ENCODE measurements around the gene IRF2BP2. TPM values are rescaled to one million over a fixed set of nuclear protein-coding genes. Genes with fewer than 3 reads are reported as not detected.

The IRF2BP2 gene
- total RNA-seq, 2 donors from 2014 or later, result 238 to 283 TPM

DNA sequence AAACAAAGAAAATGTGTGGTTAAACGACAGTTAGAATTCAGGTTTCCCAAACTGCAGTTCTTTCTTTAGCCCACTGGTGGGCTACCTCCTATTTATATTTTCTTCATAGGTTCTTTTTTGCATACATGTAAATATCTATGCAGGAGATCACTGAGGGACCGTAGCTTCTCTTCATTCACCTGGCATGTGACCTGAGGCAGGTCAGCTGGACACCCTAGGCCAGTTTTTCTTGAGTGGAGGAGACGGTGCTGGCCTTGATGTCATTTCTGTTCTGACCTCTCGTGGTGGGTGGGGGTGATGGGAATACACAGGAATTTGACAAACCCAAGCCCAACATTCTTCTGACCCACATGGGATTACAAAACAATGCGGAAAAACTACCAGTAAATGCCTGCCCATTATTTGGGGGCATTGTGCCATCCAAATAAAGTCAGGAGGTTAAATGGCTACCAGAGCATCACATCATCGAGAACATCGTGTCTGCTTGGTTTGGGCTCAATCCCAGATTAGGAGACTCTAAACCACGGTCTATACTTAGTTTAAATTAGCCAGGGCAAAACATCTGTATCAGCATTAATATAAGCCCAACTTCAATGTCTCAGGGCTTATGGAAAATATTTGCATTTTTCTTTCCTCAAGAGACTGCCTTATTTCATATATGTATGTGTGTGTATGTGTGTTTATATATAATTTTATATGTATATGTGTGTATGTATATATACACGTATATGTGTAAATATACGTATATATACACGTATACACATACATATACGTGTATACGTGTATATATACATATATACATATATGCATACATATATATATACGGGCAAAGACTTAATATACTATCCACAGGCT, 7.4 kb upstream of the IRF2BP2 start:
- no peak for ATAC-seq (replicated peaks in 1 of 2)
- no peaks in the 10 kb centered on the region for H3K27me3 Mint-ChIP-seq (ENCODE audit: low read depth)
- no peak overlapping the region for H3K4me3 Mint-ChIP-seq
- no peaks in the 10 kb centered on the region for H3K9me3 Mint-ChIP-seq
- peaks cover 29% of the 10 kb centered on the region for H3K4me1 Mint-ChIP-seq (ENCODE audit: low read depth)
- H3K36me3 Mint-ChIP-seq (ENCODE audit: insufficient read depth in 2 of 2), result no peaks in the 10 kb centered on the region
- no peak overlapping the region for H3K27ac Mint-ChIP-seq
- no peak for DNase-seq

DNA sequence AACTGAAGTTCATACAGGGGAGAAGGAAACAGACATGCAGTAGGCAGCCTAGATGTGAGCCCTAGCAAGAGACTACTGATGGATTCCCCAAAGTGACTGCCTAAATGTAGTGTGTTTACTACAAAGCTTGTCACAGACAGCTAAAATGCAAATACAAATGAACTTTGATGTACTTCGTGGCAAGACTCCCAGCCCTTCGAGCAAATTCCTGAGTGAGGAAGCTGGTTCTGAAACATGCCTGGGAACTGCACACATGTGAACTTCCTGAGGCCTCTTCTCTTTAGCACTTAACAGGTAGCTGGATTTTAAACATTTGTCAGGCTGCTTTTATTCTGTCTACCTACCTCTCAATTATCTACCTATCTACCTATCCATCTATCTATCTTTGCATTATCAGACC, 6.7 kb upstream of the IRF2BP2 start:
- no peaks in the 10 kb centered on the region for H3K27me3 Mint-ChIP-seq (ENCODE audit: low read depth)
- DNase-seq, result no peak
- H3K4me1 Mint-ChIP-seq (ENCODE audit: low read depth), result peaks cover 36% of the 10 kb centered on the region
- H3K9me3 Mint-ChIP-seq, result no peaks in the 10 kb centered on the region
- H3K4me3 Mint-ChIP-seq, result no peak overlapping the region
- H3K36me3 Mint-ChIP-seq (ENCODE audit: insufficient read depth in 2 of 2), result no peaks in the 10 kb centered on the region
- no peak overlapping the region for H3K27ac Mint-ChIP-seq
- ATAC-seq (replicated peaks in 1 of 2), result no peak

GRCh38 chr1:234614081-234614489, 4.1 kb upstream of the IRF2BP2 start:
- H3K27ac Mint-ChIP-seq, result peak overlapping the region; percentile 75
- H3K9me3 Mint-ChIP-seq, result no peaks in the 10 kb centered on the region
- H3K36me3 Mint-ChIP-seq (ENCODE audit: insufficient read depth in 2 of 2), result peaks cover 1 to 3% of the 10 kb centered on the region in 2 donors
- peaks cover 40% of the 10 kb centered on the region for H3K4me1 Mint-ChIP-seq (ENCODE audit: low read depth)
- ATAC-seq (replicated peaks in 1 of 2) (no peak), DNase-seq (no peak)
- H3K4me3 Mint-ChIP-seq, result peak overlapping the region in 1 of 2 donors; percentile 71
- no peaks in the 10 kb centered on the region for H3K27me3 Mint-ChIP-seq (ENCODE audit: low read depth)

GRCh38 chr1:234613128-234613875, 3.3 kb upstream of the IRF2BP2 start:
- ATAC-seq (replicated peaks in 1 of 2) (no peak), DNase-seq (no peak)
- no peaks in the 10 kb centered on the region for H3K9me3 Mint-ChIP-seq
- H3K27ac Mint-ChIP-seq, result peak overlapping the region; percentile 99
- H3K36me3 Mint-ChIP-seq (ENCODE audit: insufficient read depth in 2 of 2), result peaks cover 2 to 3% of the 10 kb centered on the region in 2 donors
- H3K4me1 Mint-ChIP-seq (ENCODE audit: low read depth), result peaks cover 39% of the 10 kb centered on the region
- no peaks in the 10 kb centered on the region for H3K27me3 Mint-ChIP-seq (ENCODE audit: low read depth)
- H3K4me3 Mint-ChIP-seq, result peak overlapping the region; percentile 85 to 98

DNA sequence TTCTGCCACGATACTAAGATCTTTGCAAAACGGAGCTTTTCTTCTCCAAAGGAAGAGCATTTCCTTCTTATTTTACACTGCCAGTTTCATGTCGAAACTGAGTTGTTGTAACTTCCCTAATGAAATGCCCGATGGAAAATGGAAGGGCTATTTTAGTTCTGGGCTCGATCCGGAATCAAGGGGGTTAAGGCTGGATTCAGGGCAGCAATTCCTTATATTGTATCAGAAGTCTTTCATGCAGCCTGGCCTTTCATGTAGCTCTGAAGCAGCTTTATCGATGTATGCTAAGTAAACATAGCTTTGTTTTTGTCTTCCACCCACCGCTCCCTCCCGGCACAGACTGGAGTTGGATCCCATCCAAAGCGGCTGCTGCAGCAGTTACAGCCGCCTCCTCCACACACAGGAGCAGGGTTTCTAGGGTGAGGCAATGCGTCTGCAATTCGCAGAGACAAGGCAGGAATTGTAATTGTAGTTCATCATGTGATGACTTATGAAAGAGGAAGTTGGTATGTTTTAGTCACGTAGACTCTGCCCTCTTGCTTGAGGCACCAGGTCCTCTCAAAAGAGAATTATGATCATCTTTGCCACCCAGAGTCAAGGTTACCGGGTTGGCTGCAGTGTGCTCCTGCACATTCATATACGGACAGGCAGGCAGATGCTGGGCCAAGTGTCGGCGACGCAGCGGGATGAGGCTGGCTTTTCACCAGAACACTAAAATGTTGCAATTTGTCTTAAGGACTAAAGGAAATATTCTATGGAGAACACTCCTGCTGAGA, 2.6 kb upstream of the IRF2BP2 start:
- peaks cover 7 to 10% of the 10 kb centered on the region in 2 donors for H3K36me3 Mint-ChIP-seq (ENCODE audit: insufficient read depth in 2 of 2)
- H3K27ac Mint-ChIP-seq, result peak overlapping the region; percentile 99
- peak overlapping the region; percentile 85 to 98 for H3K4me3 Mint-ChIP-seq
- no peaks in the 10 kb centered on the region for H3K27me3 Mint-ChIP-seq (ENCODE audit: low read depth)
- peaks cover 39% of the 10 kb centered on the region for H3K4me1 Mint-ChIP-seq (ENCODE audit: low read depth)
- H3K9me3 Mint-ChIP-seq, result no peaks in the 10 kb centered on the region
- ATAC-seq (replicated peaks in 1 of 2) (peak; percentile 40 to 45), DNase-seq (peak; percentile 84 to 88)

DNA sequence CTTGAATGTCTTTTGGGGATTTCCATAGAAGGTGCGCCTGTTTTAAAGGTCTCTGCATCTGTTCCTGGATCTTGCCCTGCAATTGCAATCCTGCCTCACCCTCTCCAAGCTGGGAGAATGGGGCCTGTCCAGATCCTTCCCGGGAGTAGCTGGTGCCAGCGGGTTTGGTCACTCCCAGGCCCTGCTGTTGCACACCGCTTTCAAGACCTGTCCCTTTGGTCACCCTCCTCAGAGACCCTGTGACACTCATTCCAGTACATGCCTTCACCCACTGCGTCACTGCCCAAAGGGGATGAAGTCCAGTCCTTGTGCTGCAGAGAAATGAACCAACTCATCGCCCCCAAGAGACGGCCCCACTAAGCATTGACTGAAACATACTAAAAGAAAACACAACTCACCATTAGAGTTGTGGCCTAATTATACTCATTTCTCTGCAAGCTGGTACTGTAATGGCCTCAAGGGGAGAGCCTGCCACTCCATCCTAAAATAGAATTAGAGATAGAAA, 1.9 kb upstream of the IRF2BP2 start:
- DNase-seq, result peak in 1 of 2 donors; percentile 62
- H3K4me1 Mint-ChIP-seq (ENCODE audit: low read depth), result peaks cover 38% of the 10 kb centered on the region
- peaks cover 13 to 16% of the 10 kb centered on the region in 2 donors for H3K36me3 Mint-ChIP-seq (ENCODE audit: insufficient read depth in 2 of 2)
- ATAC-seq (replicated peaks in 1 of 2), result no peak
- peak overlapping the region; percentile 85 to 98 for H3K4me3 Mint-ChIP-seq
- H3K9me3 Mint-ChIP-seq, result no peaks in the 10 kb centered on the region
- peak overlapping the region; percentile 99 for H3K27ac Mint-ChIP-seq
- no peaks in the 10 kb centered on the region for H3K27me3 Mint-ChIP-seq (ENCODE audit: low read depth)

- H3K27ac Mint-ChIP-seq, result peak overlapping the region; percentile 99
- H3K4me3 Mint-ChIP-seq, result peak overlapping the region; percentile 85 to 98
- peaks cover 17 to 22% of the 10 kb centered on the region in 2 donors for H3K36me3 Mint-ChIP-seq (ENCODE audit: insufficient read depth in 2 of 2)
- H3K4me1 Mint-ChIP-seq (ENCODE audit: low read depth), result peaks cover 35% of the 10 kb centered on the region
- DNase-seq (no peak), ATAC-seq (replicated peaks in 1 of 2) (peak; percentile 49 to 59)
- H3K27me3 Mint-ChIP-seq (ENCODE audit: low read depth), result no peaks in the 10 kb centered on the region
- no peaks in the 10 kb centered on the region for H3K9me3 Mint-ChIP-seq
Measured at GRCh38 chr1:234611225-234611846, 1.4 kb upstream of the IRF2BP2 start.

DNA sequence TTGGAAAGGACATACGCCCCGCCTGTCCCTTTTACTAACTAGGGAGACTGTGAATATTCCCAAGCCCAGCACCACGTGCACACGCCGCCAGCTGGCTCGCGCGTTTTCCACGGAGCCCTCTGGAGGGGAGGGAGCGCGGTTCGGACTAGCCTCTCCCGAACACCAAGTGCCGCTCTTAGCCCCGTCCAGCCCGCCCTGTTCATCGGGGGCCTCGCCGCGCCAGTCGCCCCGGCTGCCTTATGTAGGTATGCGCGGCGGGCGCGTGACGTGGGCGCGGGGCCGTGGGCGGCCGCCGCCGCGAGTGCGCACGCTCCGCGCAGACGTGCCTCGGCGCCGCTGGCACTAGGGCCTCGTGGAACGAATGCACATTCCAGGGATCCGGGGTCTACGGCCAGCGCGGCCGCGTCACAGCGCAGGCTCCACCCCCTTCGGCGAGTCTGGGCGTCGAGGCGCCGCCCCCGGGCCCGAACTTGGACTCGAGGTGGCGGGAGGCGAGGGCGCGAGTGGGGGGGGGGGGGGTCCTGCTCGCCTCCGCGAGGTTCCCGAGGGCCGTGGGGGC, 767 bp upstream of the IRF2BP2 start:
- Mint-ChIP-seq H3K27ac (peak overlapping the region; percentile 97), H3K27me3 (ENCODE audit: low read depth) (no peaks in the 10 kb centered on the region), H3K9me3 (no peaks in the 10 kb centered on the region), H3K4me1 (ENCODE audit: low read depth) (peaks cover 35% of the 10 kb centered on the region), H3K4me3 (peak overlapping the region; percentile 85 to 93), H3K36me3 (ENCODE audit: insufficient read depth in 2 of 2) (peaks cover 23 to 28% of the 10 kb centered on the region in 2 donors)
- ATAC-seq (replicated peaks in 1 of 2) (peak; percentile 53 to 55), DNase-seq (peak; percentile 94 to 95)

GRCh38 chr1:234609691-234610042, 311 bp downstream of the IRF2BP2 start:
- peaks cover 29 to 37% of the 10 kb centered on the region in 2 donors for H3K36me3 Mint-ChIP-seq (ENCODE audit: insufficient read depth in 2 of 2)
- DNase-seq (peak in 1 of 2 donors; percentile 44), ATAC-seq (replicated peaks in 1 of 2) (no peak)
- H3K27ac Mint-ChIP-seq, result no peak overlapping the region
- peak overlapping the region; percentile 85 to 93 for H3K4me3 Mint-ChIP-seq
- H3K9me3 Mint-ChIP-seq, result no peaks in the 10 kb centered on the region
- no peaks in the 10 kb centered on the region for H3K27me3 Mint-ChIP-seq (ENCODE audit: low read depth)
- H3K4me1 Mint-ChIP-seq (ENCODE audit: low read depth), result peaks cover 40% of the 10 kb centered on the region

- peaks cover 30 to 42% of the 10 kb centered on the region in 2 donors for H3K36me3 Mint-ChIP-seq (ENCODE audit: insufficient read depth in 2 of 2)
Measured at GRCh38 chr1:234608911-234609690, 877 bp downstream of the IRF2BP2 start.

GRCh38 chr1:234608025-234608910, 1.7 kb downstream of the IRF2BP2 start:
- no peaks in the 10 kb centered on the region for H3K27me3 Mint-ChIP-seq (ENCODE audit: low read depth)
- no peaks in the 10 kb centered on the region for H3K9me3 Mint-ChIP-seq
- DNase-seq (peak; percentile 75 to 82), ATAC-seq (replicated peaks in 1 of 2) (peak; percentile 31 to 34)
- H3K36me3 Mint-ChIP-seq (ENCODE audit: insufficient read depth in 2 of 2), result peaks cover 34 to 46% of the 10 kb centered on the region in 2 donors
- H3K27ac Mint-ChIP-seq, result peak overlapping the region; percentile 94
- peaks cover 43% of the 10 kb centered on the region for H3K4me1 Mint-ChIP-seq (ENCODE audit: low read depth)
- H3K4me3 Mint-ChIP-seq, result peak overlapping the region; percentile 82 to 97

More at GRCh38 chr1:234608911-234609690, 877 bp downstream of the IRF2BP2 start:
- H3K4me1 Mint-ChIP-seq (ENCODE audit: low read depth), result peaks cover 43% of the 10 kb centered on the region
- DNase-seq (peak; percentile 83 to 85), ATAC-seq (replicated peaks in 1 of 2) (peak; percentile 10 to 16)
- H3K4me3 Mint-ChIP-seq, result peak overlapping the region; percentile 79 to 82
- no peaks in the 10 kb centered on the region for H3K27me3 Mint-ChIP-seq (ENCODE audit: low read depth)
- no peaks in the 10 kb centered on the region for H3K9me3 Mint-ChIP-seq
- H3K27ac Mint-ChIP-seq, result peak overlapping the region; percentile 75
